ENCODE results near the gene LNX2.

GRCh38 chr13:27595055-27595811 is 25.1 kb downstream of the LNX2 start:
- no peak for TF ChIP-seq CTCF (IDR thresholded peaks at IDR 0.05; ENCODE audit: low read length)
- TF ChIP-seq EZH2 (IDR thresholded peaks at IDR 0.05; ENCODE audit: borderline replicate concordance, low read length): no peak
